C4-2B (cell line): ENCODE data around the gene PCIF1.

ENCODE experiments used
- CTCF ChIP-seq: fragments of 450-650 bp; conservative IDR thresholded peaks from 2 replicates; pipeline ENCODE4 v1.5.1; 2017; ENCODE audit warnings: mild to moderate bottlenecking
- ZFX ChIP-seq: fragments of 450-650 bp; IDR thresholded peaks from 2 replicates; pipeline ENCODE4 v1.6.1; 2017

GRCh38 chr20:45907219-45907948 lies 27.1 kb upstream of the PCIF1 start:
- TF ChIP-seq CTCF (no peak), ZFX (no peak)
